DND-41 (cell line): ENCODE data around the gene TFEB.

ENCODE experiments used
- ATAC-seq: fragments of 200-7000 bp; cut with Tn5 transposase; 3 replicates; pipeline ENCODE4 v1.9.1; 2021; ENCODE audit warnings: low read depth; ENCODE audit not compliant: insufficient read depth
- DNase-seq: peaks from one replicate; pipeline ENCODE4 v3.0.0-alpha.2; 2020
- H2AFZ ChIP-seq: 2 replicates; pipeline ENCODE4 v1.6.0; 2012; ENCODE audit warnings: low read depth, low read length
- H3K27ac ChIP-seq: 2 replicates; pipeline ENCODE4 v1.5.1; 2012; ENCODE audit warnings: low read length, inconsistent platforms
- H3K27me3 ChIP-seq: fragments of 200-600 bp; sonication (generic); 2 replicates; pipeline ENCODE4 v1.6.0; 2012; ENCODE audit warnings: low read length, mild to moderate bottlenecking, inconsistent platforms; ENCODE audit not compliant: insufficient read depth, poor library complexity
- H3K36me3 ChIP-seq: 2 replicates; pipeline ENCODE4 v1.5.1; 2012; ENCODE audit warnings: low read length, inconsistent platforms; ENCODE audit not compliant: insufficient read depth
- H3K4me1 ChIP-seq: 2 replicates; pipeline ENCODE4 v1.5.1; 2012; ENCODE audit warnings: mild to moderate bottlenecking, low read length; ENCODE audit not compliant: insufficient read depth
- H3K4me2 ChIP-seq: 2 replicates; pipeline ENCODE4 v1.6.0; 2012; ENCODE audit warnings: mild to moderate bottlenecking, moderate library complexity, low read length, inconsistent platforms; ENCODE audit not compliant: insufficient read depth
- H3K4me3 ChIP-seq, 2 experiments: fragments of 200-600 bp in 1 of 2; shearing (Covaris generic) in 1 of 2; 2 replicates each; pipeline ENCODE4 v1.5.1; 2012 to 2016; ENCODE audit warnings: inconsistent platforms in 2 of 2, low read length in 2 of 2, mild to moderate bottlenecking in 2 of 2, low read depth in 1 of 2, moderate library complexity in 1 of 2
- H3K79me2 ChIP-seq: 2 replicates; pipeline ENCODE4 v1.6.0; 2012; ENCODE audit warnings: low read length, inconsistent platforms; ENCODE audit not compliant: insufficient read depth
- H3K9ac ChIP-seq: 2 replicates; pipeline ENCODE4 v1.6.0; 2012; ENCODE audit warnings: low read depth, mild to moderate bottlenecking, inconsistent platforms, low read length, moderate library complexity
- H3K9me3 ChIP-seq: 2 replicates; pipeline ENCODE4 v1.5.1; 2012; ENCODE audit warnings: low read length, moderate library complexity, mild to moderate bottlenecking, inconsistent platforms; ENCODE audit not compliant: insufficient read depth, severe bottlenecking
- H4K20me1 ChIP-seq: 2 replicates; pipeline ENCODE4 v1.6.0; 2012; ENCODE audit warnings: low read length; ENCODE audit not compliant: insufficient read depth
- EZH2 ChIP-seq: IDR thresholded peaks from 3 replicates; pipeline ENCODE4 v1.6.1; 2012; ENCODE audit warnings: borderline replicate concordance, low read depth, mild to moderate bottlenecking, moderate library complexity, low read length, inconsistent platforms; ENCODE audit not compliant: severe bottlenecking
- TF ChIP-seq, protein P1 (sequence below): IDR thresholded peaks from 2 replicates; pipeline ENCODE4 v1.5.1; 2012; ENCODE audit warnings: borderline replicate concordance, low read length, moderate library complexity, mild to moderate bottlenecking; ENCODE audit not compliant: poor library complexity, severe bottlenecking; ENCODE audit errors: extremely low read depth

The TFEB gene

DNA sequence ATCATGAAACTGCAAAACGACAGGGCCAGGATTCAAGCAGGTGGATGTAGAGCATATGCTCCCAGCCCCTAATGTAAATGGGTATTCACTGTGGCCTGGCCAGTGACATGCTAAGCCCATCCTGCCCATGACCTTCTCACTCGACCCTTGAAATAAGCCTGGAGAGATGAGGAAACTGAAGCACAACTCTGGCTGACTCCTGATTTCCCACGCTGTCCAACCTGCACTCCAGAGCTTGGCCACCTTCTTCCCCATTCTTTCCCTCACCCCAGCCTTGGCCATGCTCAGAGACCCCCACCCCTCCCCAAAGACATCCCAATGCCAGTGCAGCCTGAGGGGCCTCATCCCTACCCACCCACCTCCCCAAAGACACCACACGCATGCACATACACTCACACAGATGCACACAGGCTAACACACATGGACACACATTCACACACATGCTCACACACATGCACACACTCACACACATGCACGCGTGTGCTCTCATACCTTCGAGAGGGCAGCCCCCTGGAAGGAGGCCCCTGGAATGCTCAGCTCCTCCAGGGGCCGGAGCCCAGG lies 12.4 kb downstream of the TFEB start:
- H3K27me3 ChIP-seq = no peaks in the 10 kb centered on the region
- no peak overlapping the region for H3K27ac ChIP-seq
- H3K9me3 ChIP-seq = no peaks in the 10 kb centered on the region
- no peak overlapping the region for H2AFZ ChIP-seq
- DNase-seq (no peak), ATAC-seq (no peak)
- H3K9ac ChIP-seq = no peak overlapping the region
- H3K4me2 ChIP-seq = no peak overlapping the region
- H4K20me1 ChIP-seq = peaks cover 11% of the 10 kb centered on the region; the same call in 1 of the 2 replicates
- no peaks in the 10 kb centered on the region for H3K36me3 ChIP-seq
- H3K4me3 ChIP-seq = no peak overlapping the region
- H3K4me1 ChIP-seq = no peaks in the 10 kb centered on the region
- TF ChIP-seq, protein P1, sequence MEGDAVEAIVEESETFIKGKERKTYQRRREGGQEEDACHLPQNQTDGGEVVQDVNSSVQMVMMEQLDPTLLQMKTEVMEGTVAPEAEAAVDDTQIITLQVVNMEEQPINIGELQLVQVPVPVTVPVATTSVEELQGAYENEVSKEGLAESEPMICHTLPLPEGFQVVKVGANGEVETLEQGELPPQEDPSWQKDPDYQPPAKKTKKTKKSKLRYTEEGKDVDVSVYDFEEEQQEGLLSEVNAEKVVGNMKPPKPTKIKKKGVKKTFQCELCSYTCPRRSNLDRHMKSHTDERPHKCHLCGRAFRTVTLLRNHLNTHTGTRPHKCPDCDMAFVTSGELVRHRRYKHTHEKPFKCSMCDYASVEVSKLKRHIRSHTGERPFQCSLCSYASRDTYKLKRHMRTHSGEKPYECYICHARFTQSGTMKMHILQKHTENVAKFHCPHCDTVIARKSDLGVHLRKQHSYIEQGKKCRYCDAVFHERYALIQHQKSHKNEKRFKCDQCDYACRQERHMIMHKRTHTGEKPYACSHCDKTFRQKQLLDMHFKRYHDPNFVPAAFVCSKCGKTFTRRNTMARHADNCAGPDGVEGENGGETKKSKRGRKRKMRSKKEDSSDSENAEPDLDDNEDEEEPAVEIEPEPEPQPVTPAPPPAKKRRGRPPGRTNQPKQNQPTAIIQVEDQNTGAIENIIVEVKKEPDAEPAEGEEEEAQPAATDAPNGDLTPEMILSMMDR = no peak
- TF ChIP-seq EZH2 = no peak
- H3K79me2 ChIP-seq = no peaks in the 10 kb centered on the region

- ATAC-seq = no peak
- H3K4me3 ChIP-seq = no peak overlapping the region
- no peaks in the 10 kb centered on the region for H3K4me1 ChIP-seq
- no peak overlapping the region for H3K4me2 ChIP-seq
- H2AFZ ChIP-seq = no peak overlapping the region
- H3K27ac ChIP-seq = no peak overlapping the region
- no peaks in the 10 kb centered on the region for H3K36me3 ChIP-seq
- H3K9me3 ChIP-seq = no peaks in the 10 kb centered on the region
- no peak for TF ChIP-seq EZH2
- TF ChIP-seq, protein P1 = no peak
- H3K9ac ChIP-seq = no peak overlapping the region
- H4K20me1 ChIP-seq = peaks cover 11% of the 10 kb centered on the region; the same call in 1 of the 2 replicates
- no peaks in the 10 kb centered on the region for H3K79me2 ChIP-seq
- no peaks in the 10 kb centered on the region for H3K27me3 ChIP-seq
- no peak for DNase-seq
Measured at GRCh38 chr6:41721414-41721813, 14.0 kb downstream of the TFEB start.

- Histone ChIP-seq H3K79me2 (no peaks in the 10 kb centered on the region), H3K4me3 (no peak overlapping the region)
- no peak for ATAC-seq
Measured at GRCh38 chr6:41720783-41721182, 14.6 kb downstream of the TFEB start.

More at GRCh38 chr6:41720783-41721182, 14.6 kb downstream of the TFEB start:
- Histone ChIP-seq H3K9ac (no peak overlapping the region), H3K36me3 (no peaks in the 10 kb centered on the region), H3K4me1 (no peaks in the 10 kb centered on the region), H3K27me3 (no peaks in the 10 kb centered on the region), H3K27ac (no peak overlapping the region), H4K20me1 (peaks cover 11% of the 10 kb centered on the region; the same call in 1 of the 2 replicates), H3K9me3 (no peaks in the 10 kb centered on the region), H3K4me2 (no peak overlapping the region), H2AFZ (no peak overlapping the region)
- TF ChIP-seq, protein P1 = no peak
- TF ChIP-seq EZH2 = no peak
- no peak for DNase-seq
